ENCODE measurements around the gene STXBP3. TPM values are rescaled to one million over a fixed set of nuclear protein-coding genes. Genes with fewer than 3 reads are reported as not detected.

STXBP3 gene
- total and polyA plus RNA-seq, 2 of the 8 experiments (the other 6 are each of a cell fraction or from before 2014, with no cell fraction given) = 6.0 to 38.5 TPM

DNA sequence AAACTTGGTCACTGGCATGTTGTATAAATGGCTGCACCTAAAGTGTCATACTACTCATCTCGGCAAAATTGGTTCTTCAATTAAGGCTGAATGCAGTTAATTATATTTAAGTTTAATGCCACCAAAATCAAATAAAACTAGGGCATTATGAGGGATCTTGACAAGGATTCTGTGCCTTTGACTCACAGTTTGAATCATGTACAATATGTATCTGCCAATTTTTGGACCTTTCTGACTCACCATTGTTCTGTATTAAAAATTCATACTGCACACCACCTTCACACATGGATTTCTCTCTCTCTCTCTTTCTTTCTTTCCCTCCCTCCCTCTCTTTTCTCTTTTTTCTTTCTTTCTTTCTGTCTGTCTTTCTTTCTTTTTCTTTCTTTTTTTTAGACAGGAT is 14.1 kb upstream of the STXBP3 start:
- no peak overlapping the region for H3K27ac ChIP-seq (ENCODE audit: low read depth, low read length)
- no peak overlapping the region for H3K4me3 ChIP-seq (ENCODE audit: extremely low read depth in 1 of 4, insufficient read depth in 2 of 4, low read depth in 3 of 4, low read length in 4 of 4)
- no peak overlapping the region for H4K5ac ChIP-seq (ENCODE audit: insufficient read length, low read depth, low read length)
- no peak overlapping the region for H3K23ac ChIP-seq (ENCODE audit: insufficient read length)
- no peak for FAIRE-seq
- H3K79me1 ChIP-seq (ENCODE audit: low read depth, low read length) = no peaks in the 10 kb centered on the region
- H3K14ac ChIP-seq (ENCODE audit: insufficient read length) = no peak overlapping the region
- H3K36me3 ChIP-seq (ENCODE audit: control insufficient read depth in 2 of 4, insufficient read depth in 4 of 4, low read length in 3 of 4) = no peaks in the 10 kb centered on the region
- DNase-seq (ENCODE audit: low read depth in 1 of 2, low spot score in 2 of 2) = no peak
- H4K91ac ChIP-seq (replicated peaks; ENCODE audit: insufficient read length, low read length) = no peak overlapping the region
- POLR2A ChIA-PET (ENCODE audit: partially characterized antibody) = no interaction called here
- TF ChIP-seq SAP30 (IDR thresholded peaks at IDR 0.05; ENCODE audit: insufficient read depth, insufficient replicate concordance, low read length) (no peak), JUND (IDR thresholded peaks at IDR 0.05; ENCODE audit: low read length) (no peak), RBBP5 (IDR thresholded peaks at IDR 0.05; ENCODE audit: borderline replicate concordance, low read depth, low read length) (no peak), CTBP2 (IDR thresholded peaks at IDR 0.05; ENCODE audit: borderline replicate concordance, insufficient read depth, insufficient read length, low read length) (no peak)
- H2BK12ac ChIP-seq (ENCODE audit: low read depth, low read length) = no peak overlapping the region
- H3K4me1 ChIP-seq (replicated peaks in 1 of 4; ENCODE audit: control insufficient read depth in 3 of 4, insufficient read depth in 4 of 4, low read length in 3 of 4) = no peaks in the 10 kb centered on the region
- H3K56ac ChIP-seq (replicated peaks; ENCODE audit: insufficient read length, low read depth, low read length) = no peak overlapping the region
- H3K9ac ChIP-seq (replicated peaks in 1 of 4; ENCODE audit: extremely low read depth in 1 of 4, low read depth in 3 of 4, low read length in 3 of 4) = no peak overlapping the region
- H3K23me2 ChIP-seq (ENCODE audit: low read depth, low read length) = no peaks in the 10 kb centered on the region; the same call in 1 of the 2 replicates
- WGBS, 2 experiments (ENCODE audit: extremely low coverage in 1 of 2, insufficient coverage in 1 of 2, insufficient read length in 1 of 2, insufficient replicate concordance in 2 of 2, low coverage in 1 of 2, low lambda C conversion rate in 2 of 2, missing lambda C conversion rate in 1 of 2) = 93% methylated on average over 1 of the region's 1 CpG; no CpG with 5 or more reads in 1 of the 2 experiments
- no peak overlapping the region for H4K8ac ChIP-seq (ENCODE audit: extremely low read depth, insufficient read depth, low read length)
- H3K27me3 ChIP-seq (replicated peaks in 1 of 4; ENCODE audit: control insufficient read depth in 3 of 4, extremely low read depth in 1 of 4, insufficient read depth in 3 of 4, low read length in 3 of 4) = no peaks in the 10 kb centered on the region
- no peak overlapping the region for H3K18ac ChIP-seq (ENCODE audit: extremely low read depth, low read length)
- no peak overlapping the region for H2BK15ac ChIP-seq (ENCODE audit: low read length)
- no peaks in the 10 kb centered on the region for H4K20me1 ChIP-seq (replicated peaks in 1 of 2; ENCODE audit: control insufficient read depth in 1 of 2, insufficient read depth in 2 of 2, low read length in 2 of 2)
- H3K4me2 ChIP-seq (ENCODE audit: insufficient read depth in 1 of 2, low read depth in 2 of 2, low read length in 2 of 2) = no peak overlapping the region
- H3K9me3 ChIP-seq (ENCODE audit: insufficient read depth in 2 of 2, low read depth in 1 of 2, low read length in 1 of 2) = no peaks in the 10 kb centered on the region
- H3K79me2 ChIP-seq (ENCODE audit: control insufficient read depth in 1 of 2, insufficient read depth in 2 of 2, low read length in 2 of 2) = no peaks in the 10 kb centered on the region
- H2BK120ac ChIP-seq (replicated peaks; ENCODE audit: low read depth, low read length) = no peak overlapping the region
- CTCF ChIA-PET (ENCODE audit: partially characterized antibody) = interaction anchor here (0.7 to 0.9 kb wide), 2 partner anchors 8 to 85 kb away, joined by 3 read pairs; no protein-coding TSS in a partner anchor
- H2BK20ac ChIP-seq (ENCODE audit: low read length) = no peak overlapping the region
- H2BK5ac ChIP-seq (ENCODE audit: low read depth, low read length) = no peak overlapping the region
- H2AFZ ChIP-seq (ENCODE audit: low read length) = no peak overlapping the region
- no peak overlapping the region for H3K4ac ChIP-seq (replicated peaks; ENCODE audit: insufficient read length, low read depth, low read length)
- no peak overlapping the region for H2AK5ac ChIP-seq (ENCODE audit: low read depth, low read length)
